ENCODE measurements around the gene CACNG8. TPM values are rescaled to one million over a fixed set of nuclear protein-coding genes. Genes with fewer than 3 reads are reported as not detected.

The CACNG8 gene
- polyA plus RNA-seq, 1 experiment: 0.01 TPM

GRCh38 chr19:54001496-54001895 lies 38.8 kb downstream of the CACNG8 start:
- no peak for TF ChIP-seq CTCF (IDR thresholded peaks at IDR 0.05; ENCODE audit: insufficient read depth, low read depth, low read length)
- Histone ChIP-seq H3K4me3 (ENCODE audit: low read depth, low read length) (no peak overlapping the region), H3K36me3 (ENCODE audit: control insufficient read depth, insufficient read depth, low read length) (no peaks in the 10 kb centered on the region), H3K27me3 (ENCODE audit: control insufficient read depth, insufficient read depth, low read length) (peaks cover 6% of the 10 kb centered on the region)
- ChIA-PET POLR2A (no interaction called here), CTCF (no interaction called here)
- no peak for DNase-seq (ENCODE audit: low read depth)

- Histone ChIP-seq H3K4me3 (ENCODE audit: low read depth, low read length) (no peak overlapping the region), H3K36me3 (ENCODE audit: control insufficient read depth, insufficient read depth, low read length) (no peaks in the 10 kb centered on the region), H3K27me3 (ENCODE audit: control insufficient read depth, insufficient read depth, low read length) (peaks cover 6% of the 10 kb centered on the region)
- no peak for DNase-seq (ENCODE audit: low read depth)
- CTCF ChIA-PET: no interaction called here
- no peak for TF ChIP-seq CTCF (IDR thresholded peaks at IDR 0.05; ENCODE audit: insufficient read depth, low read depth, low read length)
- POLR2A ChIA-PET: no interaction called here
These were observed 40.0 kb downstream of the CACNG8 start for GRCh38 chr19:54002495-54003315.

- Histone ChIP-seq H3K27me3 (ENCODE audit: control insufficient read depth, insufficient read depth, low read length) (no peaks in the 10 kb centered on the region), H3K36me3 (ENCODE audit: control insufficient read depth, insufficient read depth, low read length) (no peaks in the 10 kb centered on the region), H3K4me3 (ENCODE audit: low read depth, low read length) (no peak overlapping the region)
- ChIA-PET POLR2A (no interaction called here), CTCF (interaction anchor here (3.2 kb wide), 1 partner anchor 14 kb away, joined by 13 read pairs; no protein-coding TSS in a partner anchor)
- no peak for TF ChIP-seq CTCF (IDR thresholded peaks at IDR 0.05; ENCODE audit: insufficient read depth, low read depth, low read length)
- DNase-seq (ENCODE audit: low read depth): no peak
These were observed 46.7 kb downstream of the CACNG8 start for GRCh38 chr19:54009440-54009839.

- H3K4me3 ChIP-seq (ENCODE audit: low read depth, low read length): no peak overlapping the region
- no peaks in the 10 kb centered on the region; the same call in 1 of the 2 replicates for H3K27me3 ChIP-seq (ENCODE audit: control insufficient read depth, insufficient read depth, low read length)
- no peak for DNase-seq (ENCODE audit: low read depth)
- H3K36me3 ChIP-seq (ENCODE audit: control insufficient read depth, insufficient read depth, low read length): no peaks in the 10 kb centered on the region
- ChIA-PET CTCF (interaction anchor here (0.6 to 1.4 kb wide), 2 partner anchors 13 to 217 kb away, joined by 3 to 9 read pairs; no protein-coding TSS in a partner anchor), POLR2A (no interaction called here)
- TF ChIP-seq CTCF (IDR thresholded peaks at IDR 0.05; ENCODE audit: insufficient read depth, low read depth, low read length): no peak
These were observed 47.7 kb downstream of the CACNG8 start for GRCh38 chr19:54010474-54010873.

- no peaks in the 10 kb centered on the region; the same call in 1 of the 2 replicates for H3K27me3 ChIP-seq (ENCODE audit: control insufficient read depth, insufficient read depth, low read length)
- POLR2A ChIA-PET: no interaction called here
- no peak for DNase-seq (ENCODE audit: low read depth)
- no peaks in the 10 kb centered on the region for H3K36me3 ChIP-seq (ENCODE audit: control insufficient read depth, insufficient read depth, low read length)
- CTCF ChIA-PET: interaction anchor here (0.6 to 1.4 kb wide), 2 partner anchors 12 to 15 kb away, joined by 3 to 9 read pairs; no protein-coding TSS in a partner anchor
- H3K4me3 ChIP-seq (ENCODE audit: low read depth, low read length): no peak overlapping the region
- TF ChIP-seq CTCF (IDR thresholded peaks at IDR 0.05; ENCODE audit: insufficient read depth, low read depth, low read length): no peak
These were observed 48.9 kb downstream of the CACNG8 start for GRCh38 chr19:54011507-54012211.
